H1 (cell line): ENCODE measurements around the gene DYSF. TPM values are rescaled to one million over a fixed set of nuclear protein-coding genes. Genes with fewer than 3 reads are reported as not detected.
A peak's percentile ranks its signal among the peaks of the same experiment; 100 is the strongest.

Source experiments
- CTCF ChIA-PET: fragments of 300-600 bp; sonication (Branson Sonifier 250); formaldehyde crosslinking; loops from one replicate; lab custom pipeline; 2021; ENCODE audit not compliant: partially characterized antibody; lab: Charles Lee
- POLR2A ChIA-PET: fragments of 300-600 bp; sonication (Branson Sonifier 250); formaldehyde crosslinking; loops from one replicate; lab custom pipeline; 2021; ENCODE audit warnings: inconsistent platforms; ENCODE audit not compliant: partially characterized antibody; lab: Charles Lee
- DNase-seq, 2 experiments: peaks; one replicate each; pipeline versions ENCODE4 v3.0.0 to v3.0.0-alpha.2; 2010 to 2022; ENCODE audit warnings: low spot score in 2 of 2, low read depth in 1 of 2, mixed read lengths in 1 of 2
- FAIRE-seq: peaks from 2 replicates; lab custom pipeline; 2011; peaks lifted over from hg19 to GRCh38; lab: Jason Lieb, UNC
- H2AFZ ChIP-seq: 2 replicates; pipeline ENCODE4 v1.8.1; 2012; ENCODE audit warnings: low read length, inconsistent platforms
- H2AK5ac ChIP-seq: 2 replicates; pipeline ENCODE4 v1.6.1; 2013; ENCODE audit warnings: low read depth, low read length
- H2BK120ac ChIP-seq: replicated peaks from 2 replicates; pipeline ENCODE3; 2013; ENCODE audit warnings: low read depth, low read length, inconsistent platforms
- H2BK12ac ChIP-seq: 2 replicates; pipeline ENCODE4 v1.6.1; 2013; ENCODE audit warnings: low read depth, low read length
- H2BK15ac ChIP-seq: 2 replicates; pipeline ENCODE4 v1.6.1; 2013; ENCODE audit warnings: low read length
- H2BK20ac ChIP-seq: 2 replicates; pipeline ENCODE4 v1.6.1; 2013; ENCODE audit warnings: low read length
- H2BK5ac ChIP-seq: 2 replicates; pipeline ENCODE4 v1.6.1; 2013; ENCODE audit warnings: low read depth, low read length
- H3K14ac ChIP-seq: 2 replicates; pipeline ENCODE4 v1.6.1; 2013; ENCODE audit warnings: inconsistent platforms; ENCODE audit not compliant: insufficient read length
- H3K18ac ChIP-seq: 2 replicates; pipeline ENCODE4 v1.6.1; 2013; ENCODE audit warnings: low read length; ENCODE audit errors: extremely low read depth
- H3K23ac ChIP-seq: 2 replicates; pipeline ENCODE4 v1.6.1; 2013; ENCODE audit warnings: inconsistent platforms; ENCODE audit not compliant: insufficient read length
- H3K23me2 ChIP-seq: 2 replicates; pipeline ENCODE4 v1.6.1; 2013; ENCODE audit warnings: low read depth, low read length
- H3K27ac ChIP-seq: 2 replicates; pipeline ENCODE4 v1.6.1; 2011; ENCODE audit warnings: low read depth, low read length, inconsistent platforms
- H3K27me3 ChIP-seq, 4 experiments: replicated peaks in 1 of 4; 1 replicate in 1 of 4; 2 replicates in 3 of 4; pipeline versions ENCODE4 v1.6.1 to v1.8.1; 2011 to 2013; ENCODE audit warnings: low read length in 3 of 4, mild to moderate bottlenecking in 3 of 4, inconsistent platforms in 2 of 4, mixed read lengths in 2 of 4, moderate library complexity in 1 of 4; ENCODE audit not compliant: control insufficient read depth in 3 of 4, insufficient read depth in 3 of 4; ENCODE audit errors: extremely low read depth in 1 of 4
- H3K36me3 ChIP-seq, 4 experiments: 2 replicates each; pipeline versions ENCODE4 v1.6.1 to v1.8.1; 2011 to 2013; ENCODE audit warnings: mild to moderate bottlenecking in 4 of 4, low read length in 3 of 4, moderate library complexity in 2 of 4, control low read depth in 1 of 4, inconsistent platforms in 1 of 4; ENCODE audit not compliant: insufficient read depth in 4 of 4, control insufficient read depth in 2 of 4
- H3K4ac ChIP-seq: replicated peaks from 2 replicates; pipeline ENCODE3; 2013; ENCODE audit warnings: low read length, low read depth, mixed read lengths, inconsistent platforms; ENCODE audit not compliant: insufficient read length
- H3K4me1 ChIP-seq, 4 experiments: replicated peaks in 1 of 4; 1 replicate in 1 of 4; 2 replicates in 3 of 4; pipeline versions ENCODE4 v1.6.1 to v1.8.1; 2011 to 2013; ENCODE audit warnings: low read length in 3 of 4, inconsistent platforms in 2 of 4, mixed read lengths in 1 of 4; ENCODE audit not compliant: insufficient read depth in 4 of 4, control insufficient read depth in 3 of 4
- H3K4me2 ChIP-seq, 2 experiments: 2 replicates each; pipeline versions ENCODE4 v1.6.1 to v1.8.1; 2011 to 2013; ENCODE audit warnings: low read depth in 2 of 2, low read length in 2 of 2, control low read depth in 1 of 2, inconsistent platforms in 1 of 2, mild to moderate bottlenecking in 1 of 2; ENCODE audit not compliant: insufficient read depth in 1 of 2
- H3K4me3 ChIP-seq, 4 experiments: fragments of 200-600, 300-600 bp in 1 of 4; sonication (generic), shearing (Covaris generic), sonication (Bioruptor Twin) in 1 of 4; 2 replicates each; pipeline versions ENCODE4 v1.5.1 to v1.8.1; 2011 to 2016; ENCODE audit warnings: low read length in 4 of 4, low read depth in 3 of 4, control low read depth in 2 of 4, inconsistent platforms in 2 of 4, mild to moderate bottlenecking in 2 of 4, mixed read lengths in 1 of 4, moderate library complexity in 1 of 4; ENCODE audit not compliant: insufficient read depth in 2 of 4; ENCODE audit errors: extremely low read depth in 1 of 4
- H3K56ac ChIP-seq: replicated peaks from 2 replicates; pipeline ENCODE3; 2013; ENCODE audit warnings: low read depth, mild to moderate bottlenecking, mixed read lengths, low read length, inconsistent platforms; ENCODE audit not compliant: insufficient read length
- H3K79me1 ChIP-seq: 2 replicates; pipeline ENCODE4 v1.6.1; 2013; ENCODE audit warnings: low read depth, low read length, control low read depth
- H3K79me2 ChIP-seq, 2 experiments: 2 replicates each; pipeline versions ENCODE4 v1.6.1 to v1.8.1; 2012 to 2013; ENCODE audit warnings: low read length in 2 of 2, mild to moderate bottlenecking in 2 of 2, inconsistent platforms in 1 of 2; ENCODE audit not compliant: insufficient read depth in 2 of 2, control insufficient read depth in 1 of 2
- H3K9ac ChIP-seq, 4 experiments: replicated peaks in 1 of 4; 1 replicate in 1 of 4; 2 replicates in 3 of 4; pipeline versions ENCODE4 v1.6.1 to v1.8.1; 2011 to 2013; ENCODE audit warnings: low read depth in 3 of 4, low read length in 3 of 4, control low read depth in 2 of 4, mild to moderate bottlenecking in 2 of 4, moderate library complexity in 2 of 4, inconsistent platforms in 1 of 4; ENCODE audit errors: extremely low read depth in 1 of 4
- H3K9me3 ChIP-seq, 2 experiments: 2 replicates each; pipeline versions ENCODE4 v1.6.1 to v1.8.1; 2012 to 2013; ENCODE audit warnings: mild to moderate bottlenecking in 2 of 2, moderate library complexity in 2 of 2, control low read depth in 1 of 2, inconsistent platforms in 1 of 2, low read depth in 1 of 2, low read length in 1 of 2, mixed read lengths in 1 of 2; ENCODE audit not compliant: insufficient read depth in 2 of 2
- H4K20me1 ChIP-seq, 2 experiments: replicated peaks in 1 of 2; 2 replicates each; pipeline versions ENCODE3 to v1.8.1; 2011 to 2013; ENCODE audit warnings: inconsistent platforms in 2 of 2, low read length in 2 of 2, mild to moderate bottlenecking in 1 of 2; ENCODE audit not compliant: insufficient read depth in 2 of 2, control insufficient read depth in 1 of 2
- H4K5ac ChIP-seq: 2 replicates; pipeline ENCODE4 v1.6.1; 2013; ENCODE audit warnings: low read length, low read depth, mixed read lengths, inconsistent platforms; ENCODE audit not compliant: insufficient read length
- H4K8ac ChIP-seq: 2 replicates; pipeline ENCODE4 v1.8.0; 2013; ENCODE audit warnings: mild to moderate bottlenecking, moderate library complexity, low read length, inconsistent platforms; ENCODE audit not compliant: insufficient read depth; ENCODE audit errors: extremely low read depth
- H4K91ac ChIP-seq: replicated peaks from 2 replicates; pipeline ENCODE3; 2013; ENCODE audit warnings: low read length, mixed read lengths, inconsistent platforms; ENCODE audit not compliant: insufficient read length
- BCL11A ChIP-seq, 2 experiments: IDR thresholded peaks; one replicate each; pipeline ENCODE4 v1.6.1; 2011; ENCODE audit warnings: low read depth in 2 of 2, low read length in 2 of 2, mild to moderate bottlenecking in 2 of 2
- BRCA1 ChIP-seq: IDR thresholded peaks from 2 replicates; pipeline ENCODE4 v1.6.1; 2012; ENCODE audit warnings: low read depth, low read length, improper control_type of control experiment
- RNF2 ChIP-seq: fragments of 200-900, 300-1000 bp; sonication (generic); IDR thresholded peaks from 2 replicates; pipeline ENCODE4 v1.7.1; 2016; ENCODE audit warnings: borderline replicate concordance, low read depth, mild to moderate bottlenecking, antibody characterized with exemption, low read length; ENCODE audit not compliant: poor library complexity, severe bottlenecking; ENCODE audit errors: missing control alignments
- ZNF274 ChIP-seq: IDR thresholded peaks from 2 replicates; pipeline ENCODE4 v1.7.0; 2012; ENCODE audit warnings: low read length, borderline replicate concordance; ENCODE audit errors: extremely low read depth
- WGBS, 2 experiments: shearing (Covaris generic) in 1 of 2; methylation state at CpG; one replicate each; pipeline versions ENCODE4 v1.1.6 to v1.1.7; 2013 to 2015; ENCODE audit warnings: low lambda C conversion rate in 2 of 2, mixed read lengths in 2 of 2, inconsistent platforms in 1 of 2, low coverage in 1 of 2, missing lambda C conversion rate in 1 of 2; ENCODE audit not compliant: insufficient replicate concordance in 2 of 2, insufficient coverage in 1 of 2, insufficient read length in 1 of 2; ENCODE audit errors: extremely low coverage in 1 of 2, missing lambda C conversion rate in 1 of 2; 5-methylcytosine and 5-hydroxymethylcytosine counted together
- polyA plus RNA-seq, 7 experiments: library from polyadenylated mRNA; depleted of rRNA in 3 of 7; stranded (reverse) in 5 of 7; unstranded in 2 of 7; fragments of >200 nt in 5 of 7; fragments of 200-250 nt in 2 of 7; gene quantifications; 1 replicate in 5 of 7; 2 replicates in 1 of 7; 4 replicates in 1 of 7; pipeline versions ENCODE4 v1.2.1 to v1.2.3, GENCODE V29; 2011 to 2013; ENCODE audit warnings: missing spikeins in 2 of 7, mixed read lengths in 2 of 7
- total RNA-seq: library from RNA; stranded (reverse); fragmentation: NEBNext Ultra II Directional; extraction: Animal tissue kit (Norgen Biotek cat#: 25700); gene quantifications from 2 replicates; pipeline ENCODE4 v1.2.1, GENCODE V29; 2021

The DYSF gene
- total and polyA plus RNA-seq, 2 of the 8 experiments (the other 6 are each of a cell fraction or from before 2014, with no cell fraction given) = 5.8 to 7.1 TPM

DNA sequence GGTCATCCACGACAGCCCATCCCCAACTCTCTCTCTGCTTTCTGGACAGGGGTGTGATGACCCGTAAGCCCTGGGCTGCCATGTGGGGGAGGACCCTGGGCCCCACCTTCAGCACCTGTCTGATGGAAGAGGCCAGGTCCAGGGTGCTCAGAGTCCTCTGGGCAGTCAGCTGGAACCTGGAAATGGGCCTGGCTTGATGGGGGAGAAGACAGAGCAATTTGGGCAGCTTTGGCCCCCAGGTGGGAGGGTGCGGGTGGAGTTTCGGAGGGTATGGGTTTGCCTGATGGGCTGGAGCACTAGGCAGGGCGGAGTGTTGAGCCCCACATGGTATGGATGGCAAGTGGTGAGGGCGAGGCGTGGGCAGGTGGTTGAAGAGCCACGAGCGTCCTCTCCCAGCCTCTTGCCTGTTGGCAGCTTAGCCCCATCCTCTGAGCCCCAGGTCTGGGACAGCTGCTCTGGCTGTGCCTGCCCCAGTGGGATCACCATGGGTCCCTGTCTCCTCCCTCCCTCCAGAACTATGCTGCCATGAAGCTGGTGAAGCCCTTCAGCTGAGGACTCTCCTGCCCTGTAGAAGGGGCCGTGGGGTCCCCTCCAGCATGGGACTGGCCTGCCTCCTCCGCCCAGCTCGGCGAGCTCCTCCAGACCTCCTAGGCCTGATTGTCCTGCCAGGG lies 232.7 kb downstream of the DYSF start:
- Histone ChIP-seq H3K14ac (no peak overlapping the region), H2AFZ (no peak overlapping the region), H3K27me3 (no peaks in the 10 kb centered on the region), H3K4me1 (peaks cover 0 to 4% (median 0%) of the 10 kb centered on the region in 4 experiments; a peak in 1 of 7 replicates), H2BK5ac (peak overlapping the region; percentile 24; the same call in 1 of the 2 replicates), H3K27ac (no peak overlapping the region; the same call in 1 of the 2 replicates), H3K36me3 (no peaks in the 10 kb centered on the region), H3K9ac (no peak overlapping the region), H3K4me3 (no peak overlapping the region), H2BK12ac (no peak overlapping the region), H4K5ac (no peak overlapping the region), H3K56ac (no peak overlapping the region), H4K91ac (no peak overlapping the region), H3K23me2 (no peaks in the 10 kb centered on the region; the same call in 1 of the 2 replicates), H2BK120ac (no peak overlapping the region), H3K23ac (no peak overlapping the region), H3K79me1 (no peaks in the 10 kb centered on the region), H2AK5ac (no peak overlapping the region), H4K8ac (peak overlapping the region; percentile 12; the same call in 1 of the 2 replicates), H2BK20ac (no peak overlapping the region), H3K18ac (no peak overlapping the region), H3K9me3 (no peaks in the 10 kb centered on the region), H4K20me1 (no peaks in the 10 kb centered on the region), H2BK15ac (no peak overlapping the region), H3K79me2 (no peaks in the 10 kb centered on the region), H3K4me2 (no peak overlapping the region), H3K4ac (no peak overlapping the region)
- no peak for TF ChIP-seq ZNF274
- no peak for TF ChIP-seq RNF2
- TF ChIP-seq BCL11A (IDR thresholded peaks at IDR 0.05; ENCODE audit: low read depth in 2 of 2, low read length in 2 of 2) = no peak
- TF ChIP-seq BRCA1 = no peak
- no peak for FAIRE-seq
- WGBS, 2 experiments = 84% methylated on average over 13 of the region's 13 CpGs; no CpG with 5 or more reads in 1 of the 2 experiments
- POLR2A ChIA-PET = interaction anchor here (3.3 kb wide), 1 partner anchor 9 kb away, joined by 10 read pairs; no protein-coding TSS in a partner anchor
- no peak for DNase-seq
- CTCF ChIA-PET = interaction anchor here (0.7 to 1.4 kb wide), 4 partner anchors 16 to 464 kb away, joined by 3 to 6 read pairs (median 4); no protein-coding TSS in a partner anchor
